GM12872 (cell line): ENCODE results near the gene CRIP3.

Experiments used
- CTCF ChIP-seq: IDR thresholded peaks from 3 replicates; pipeline ENCODE4 v1.5.1; 2011; ENCODE audit warnings: low read depth, mild to moderate bottlenecking, low read length, moderate library complexity; ENCODE audit not compliant: insufficient read depth

Gene CRIP3

GRCh38 chr6:43297644-43298564 is 10.7 kb downstream of the CRIP3 start, which contains the start of gene SLC22A7:
SLC22A7 (plus strand) TSS chr6:43298260; CDS start chr6:43298359, 99 bp downstream.
- no peak for TF ChIP-seq CTCF

- TF ChIP-seq CTCF = no peak
Observed at GRCh38 chr6:43296780-43297497, 11.7 kb downstream of the CRIP3 start.

GRCh38 chr6:43295456-43295855 is 13.2 kb downstream of the CRIP3 start:
- no peak for TF ChIP-seq CTCF

GRCh38 chr6:43294536-43294935 is 14.1 kb downstream of the CRIP3 start:
- no peak for TF ChIP-seq CTCF

GRCh38 chr6:43293698-43294097 is 14.9 kb downstream of the CRIP3 start:
- TF ChIP-seq CTCF = no peak

GRCh38 chr6:43292763-43293318 is 15.8 kb downstream of the CRIP3 start:
- no peak for TF ChIP-seq CTCF

GRCh38 chr6:43292341-43292740 is 16.3 kb downstream of the CRIP3 start:
- TF ChIP-seq CTCF = no peak
